HG02798 (cell line): ENCODE results near the gene DAAM1.

Experiments
- ATAC-seq: cut with Tn5 transposase; IDR thresholded peaks from one replicate; pipeline ENCODE4 v1.9.1; 2021; ENCODE audit warnings: mild to moderate bottlenecking; ENCODE audit not compliant: unreplicated experiment, poor library complexity

Gene DAAM1

DNA sequence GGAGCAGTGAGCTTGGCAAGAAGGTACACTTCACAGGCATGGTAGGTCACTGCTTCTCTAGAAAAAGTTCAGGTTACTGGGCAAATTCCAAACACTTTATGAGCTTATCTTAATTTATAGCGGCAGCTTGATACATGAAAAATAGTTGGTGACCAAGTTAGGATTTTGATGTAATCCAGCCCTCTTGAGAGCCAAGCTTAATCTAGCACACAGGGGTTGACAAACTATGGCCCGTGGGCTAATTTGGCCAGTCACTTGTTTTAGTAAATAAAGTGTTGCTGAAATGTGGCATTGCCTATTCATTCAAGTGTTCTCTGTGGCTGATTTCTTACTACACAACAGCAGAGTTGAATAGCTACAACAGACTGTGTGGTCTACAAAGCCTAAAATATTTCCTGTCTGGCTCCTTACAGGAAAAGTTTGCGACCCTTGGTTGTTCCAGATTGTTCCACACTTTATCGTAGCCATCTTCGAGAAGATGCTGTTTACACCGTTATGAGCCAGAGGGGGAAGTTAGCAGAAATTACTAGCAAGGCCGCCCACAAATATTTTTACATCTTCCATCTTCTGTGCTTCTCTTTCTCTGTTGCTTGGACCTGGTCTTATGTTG, 120.9 kb downstream of the DAAM1 start:
- no peak for ATAC-seq

DNA sequence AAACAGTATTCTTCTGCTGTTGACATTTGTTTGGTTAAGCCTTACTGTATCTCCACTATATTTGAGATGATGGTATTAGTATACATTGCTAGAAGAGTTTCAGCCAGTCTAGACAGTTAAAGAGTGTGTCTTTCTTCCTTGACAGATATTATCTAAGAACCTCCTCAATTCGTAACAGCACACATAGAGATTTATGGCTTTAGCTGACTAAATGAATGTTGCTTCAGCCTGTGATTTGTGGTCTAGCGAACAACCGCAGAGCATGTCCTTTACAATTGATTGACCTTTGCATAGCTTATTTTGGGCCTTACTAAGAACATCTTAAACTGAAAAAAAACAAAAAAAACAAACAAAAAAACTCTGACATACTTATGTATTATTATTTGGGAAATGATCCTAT, 122.2 kb downstream of the DAAM1 start:
- no peak for ATAC-seq

GRCh38 chr14:59311723-59312122, 123.3 kb downstream of the DAAM1 start:
- no peak for ATAC-seq

GRCh38 chr14:59313144-59313651, 124.7 kb downstream of the DAAM1 start:
- ATAC-seq: peak; percentile 86

DNA sequence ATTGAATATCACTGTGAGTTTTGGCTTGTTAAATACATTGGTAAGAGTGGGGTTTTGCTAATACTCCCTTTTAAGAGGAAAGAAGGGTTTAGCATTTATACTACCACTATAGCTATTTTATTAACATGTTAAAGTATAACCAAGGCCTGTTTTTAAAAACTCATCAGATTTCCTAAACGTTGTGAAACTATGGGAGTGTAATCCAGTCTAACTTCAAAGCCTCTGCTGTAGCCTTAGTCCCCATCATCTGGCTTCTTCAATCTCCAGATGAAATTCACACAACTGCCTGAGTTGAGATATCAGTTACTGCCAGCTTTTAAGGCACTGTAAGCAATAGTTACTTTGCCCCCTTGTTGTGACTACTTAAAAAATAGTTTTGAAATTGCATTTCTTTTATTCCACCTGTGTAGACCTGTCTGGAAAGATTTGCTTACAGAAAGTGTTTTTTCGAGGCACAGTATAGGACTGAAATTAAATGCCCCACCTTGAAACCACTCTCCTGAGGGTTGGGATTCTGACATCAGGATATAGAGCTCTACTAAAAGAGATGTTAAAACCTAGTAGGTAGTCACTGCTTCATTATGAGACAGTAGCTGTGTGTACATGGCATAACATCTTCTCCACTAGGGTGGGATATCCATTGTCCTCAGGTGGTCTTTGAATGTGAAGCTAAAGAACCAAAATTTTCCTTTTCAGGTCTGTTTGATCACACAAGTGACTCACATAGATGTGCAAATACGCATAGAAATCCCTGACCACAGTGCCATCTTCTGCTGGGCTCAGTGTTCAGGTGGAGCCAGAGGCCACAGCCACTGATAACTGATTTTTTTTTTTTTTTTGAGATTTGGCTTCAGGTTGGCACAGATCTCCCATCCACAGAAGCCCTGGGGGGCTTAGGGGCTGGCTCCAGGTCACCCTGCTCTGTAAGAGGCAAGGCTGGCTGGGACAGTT, 125.5 kb downstream of the DAAM1 start:
- ATAC-seq: no peak

GRCh38 chr14:59314953-59315599, 126.6 kb downstream of the DAAM1 start:
- no peak for ATAC-seq

- no peak for ATAC-seq
These were observed 127.8 kb downstream of the DAAM1 start for GRCh38 chr14:59316151-59316830.

- no peak for ATAC-seq
These were observed 128.9 kb downstream of the DAAM1 start for GRCh38 chr14:59317346-59317745.

DNA sequence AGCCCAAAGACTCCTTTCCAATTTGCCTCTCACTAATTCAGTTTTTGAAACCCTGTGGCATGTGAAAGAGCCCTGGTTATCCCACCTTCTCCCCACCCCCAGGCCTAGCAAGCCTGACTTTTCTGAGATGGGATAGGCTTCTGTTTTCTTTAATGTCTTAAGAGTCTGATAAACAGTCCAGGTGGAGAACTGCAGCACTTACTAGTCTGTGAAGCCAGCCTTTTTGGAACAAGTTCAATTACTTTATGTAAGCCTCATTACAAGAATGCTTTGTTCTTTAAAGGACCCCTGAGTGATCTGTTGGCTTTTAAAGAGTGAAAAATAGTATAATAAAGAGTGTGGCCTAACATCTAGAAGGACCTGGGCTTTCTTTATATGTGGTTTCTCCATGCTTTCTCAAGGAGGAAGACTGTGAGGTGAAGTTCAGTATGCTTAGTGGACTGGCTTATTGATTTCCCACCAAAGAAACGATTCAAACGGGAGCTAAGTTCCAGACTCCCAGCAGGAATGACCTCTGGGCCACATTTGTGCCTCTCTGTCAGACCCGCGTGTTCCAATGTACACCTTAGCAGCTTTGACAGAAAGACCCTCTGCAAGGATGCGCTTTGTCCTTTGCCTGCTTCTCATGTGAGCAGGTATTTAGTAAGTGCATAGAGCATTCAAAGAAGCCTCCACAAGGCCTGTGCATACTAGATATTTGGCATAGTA, 129.5 kb downstream of the DAAM1 start:
- no peak for ATAC-seq

GRCh38 chr14:59318908-59319307, 130.4 kb downstream of the DAAM1 start:
- ATAC-seq: no peak

GRCh38 chr14:59320361-59320760, 131.9 kb downstream of the DAAM1 start:
- ATAC-seq: no peak

DNA sequence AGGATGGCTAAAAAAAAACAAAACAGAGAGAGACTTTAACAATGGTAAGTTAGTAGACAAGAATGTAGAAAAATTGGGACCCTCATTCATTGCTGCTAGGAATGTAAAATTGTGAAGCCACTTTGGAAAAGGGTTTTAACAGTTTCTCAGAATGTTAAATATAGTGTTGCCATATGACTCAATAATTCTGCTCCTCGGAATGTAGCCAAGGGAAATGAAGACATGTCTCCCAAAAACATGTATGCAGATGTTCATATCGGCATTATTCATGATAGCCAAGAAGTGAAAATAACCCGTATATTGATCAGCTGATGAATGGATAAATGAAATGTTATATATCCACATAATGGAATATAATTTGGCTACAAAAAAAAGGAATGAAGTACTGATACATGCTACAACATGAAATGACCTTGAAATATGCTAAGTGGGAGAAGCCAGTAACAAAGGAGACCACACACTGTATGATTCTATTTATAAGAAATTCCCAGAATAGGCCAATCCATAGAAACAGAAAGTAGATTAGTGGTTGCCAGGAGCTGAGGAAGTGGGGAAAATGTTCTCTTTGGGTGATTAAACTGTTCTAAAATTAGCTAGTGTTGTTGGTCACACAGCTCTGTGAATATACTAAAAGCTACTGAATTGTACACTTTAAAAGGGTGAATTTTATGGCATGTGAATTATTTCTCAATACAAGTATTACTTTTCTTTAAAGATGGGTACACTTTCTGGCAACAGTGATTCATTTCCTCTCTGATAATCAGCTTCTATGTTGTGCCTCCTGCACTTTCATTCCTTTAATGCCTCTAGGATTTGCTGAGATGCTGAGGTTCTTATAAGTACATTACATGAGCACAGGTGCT, 132.5 kb downstream of the DAAM1 start:
- ATAC-seq: no peak

GRCh38 chr14:59321626-59321949, 133.1 kb downstream of the DAAM1 start:
- ATAC-seq: no peak

- ATAC-seq: no peak
These were observed 137.4 kb downstream of the DAAM1 start for GRCh38 chr14:59325906-59326305.

GRCh38 chr14:59328454-59328853, 140.0 kb downstream of the DAAM1 start:
- ATAC-seq: no peak

DNA sequence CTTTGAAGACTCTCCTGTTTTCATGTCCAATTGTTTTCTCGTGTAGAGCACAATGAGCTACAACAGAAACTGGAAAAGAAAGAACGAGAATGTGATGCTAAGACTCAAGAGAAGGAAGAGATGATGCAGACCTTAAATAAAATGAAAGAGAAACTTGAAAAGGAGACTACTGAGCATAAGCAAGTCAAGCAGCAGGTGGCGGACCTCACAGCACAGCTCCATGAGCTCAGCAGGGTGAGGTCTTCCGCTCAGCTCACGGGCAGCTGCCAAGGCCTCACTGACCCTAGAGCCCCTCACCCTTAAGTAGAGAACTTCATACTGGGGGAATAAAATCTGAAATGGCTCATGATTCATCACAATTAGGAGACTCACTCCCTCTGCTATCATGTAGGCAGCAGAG, 142.0 kb downstream of the DAAM1 start:
- peak; percentile 92 for ATAC-seq

GRCh38 chr14:59331217-59331616, 142.8 kb downstream of the DAAM1 start:
- no peak for ATAC-seq

DNA sequence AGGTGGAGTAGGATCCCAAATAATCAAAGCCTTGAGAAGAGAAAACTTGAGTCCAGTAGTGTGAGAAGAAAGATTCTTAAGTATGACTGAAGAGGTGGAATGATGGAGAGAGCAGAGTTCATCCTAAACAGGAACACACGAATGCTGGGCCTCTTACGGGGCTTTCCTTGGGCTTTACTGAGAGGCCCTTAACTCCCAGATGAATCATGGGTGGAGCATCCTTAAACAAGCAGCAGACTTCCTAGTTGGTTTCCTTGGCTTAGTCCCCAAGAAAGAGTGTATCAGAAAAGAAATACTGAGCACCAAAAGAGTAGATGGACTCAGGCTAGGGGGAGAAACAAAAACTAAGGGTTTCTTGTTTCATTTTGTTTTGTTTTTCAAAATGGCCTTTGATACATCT, 144.3 kb downstream of the DAAM1 start:
- no peak for ATAC-seq

GRCh38 chr14:59333235-59333634, 144.8 kb downstream of the DAAM1 start:
- no peak for ATAC-seq
